Liver (tissue), 9 donors: ENCODE data around the gene NACAD. TPM values are rescaled to one million over a fixed set of nuclear protein-coding genes. Genes with fewer than 3 reads are reported as not detected.

Experiments
- DNase-seq: peaks from one replicate; pipeline ENCODE4 v3.0.0-alpha.2; 2017; ENCODE audit warnings: low spot score
- H3K27ac ChIP-seq, 2 donors: one replicate each; pipeline ENCODE4 v1.7.0; 2013; ENCODE audit warnings: inconsistent platforms in 2 of 2, low read length in 2 of 2, control low read depth in 1 of 2, low read depth in 1 of 2, mild to moderate bottlenecking in 1 of 2
- H3K27me3 ChIP-seq, 4 donors: one replicate each; pipeline versions ENCODE4 v1.6.1 to v1.7.0; 2013; ENCODE audit warnings: low read length in 3 of 4, inconsistent platforms in 1 of 4, mild to moderate bottlenecking in 1 of 4, moderate library complexity in 1 of 4; ENCODE audit not compliant: control insufficient read depth in 4 of 4, insufficient read depth in 4 of 4
- H3K36me3 ChIP-seq, 4 donors: one replicate each; pipeline versions ENCODE4 v1.6.1 to v1.7.0; 2013; ENCODE audit warnings: low read length in 3 of 4, mild to moderate bottlenecking in 3 of 4, low read depth in 1 of 4, moderate library complexity in 1 of 4; ENCODE audit not compliant: control insufficient read depth in 4 of 4, insufficient read depth in 3 of 4
- H3K4me1 ChIP-seq, 4 donors: one replicate each; pipeline versions ENCODE4 v1.6.1 to v1.7.0; 2013; ENCODE audit warnings: low read length in 3 of 4, mild to moderate bottlenecking in 3 of 4, moderate library complexity in 1 of 4; ENCODE audit not compliant: control insufficient read depth in 4 of 4, insufficient read depth in 4 of 4
- H3K4me3 ChIP-seq, 3 donors: one replicate each; pipeline versions ENCODE4 v1.6.1 to v1.7.0; 2013; ENCODE audit warnings: low read length in 3 of 3, control low read depth in 1 of 3, low read depth in 1 of 3, mild to moderate bottlenecking in 1 of 3
- H3K9ac ChIP-seq, 2 donors: one replicate each; pipeline ENCODE4 v1.7.0; 2013; ENCODE audit warnings: low read length in 2 of 2, mild to moderate bottlenecking in 2 of 2, moderate library complexity in 2 of 2, control low read depth in 1 of 2, low read depth in 1 of 2
- H3K9me3 ChIP-seq, 4 donors: one replicate each; pipeline versions ENCODE4 v1.6.1 to v1.7.0; 2013; ENCODE audit warnings: low read length in 3 of 4; ENCODE audit not compliant: control insufficient read depth in 4 of 4
- ATF3 ChIP-seq: IDR thresholded peaks from 2 replicates; pipeline ENCODE4 v1.6.1; 2016; ENCODE audit warnings: antibody characterized with exemption
- FOXA1 ChIP-seq: IDR thresholded peaks from 2 replicates; pipeline ENCODE4 v1.6.1; 2016; ENCODE audit warnings: antibody characterized with exemption
- GABPA ChIP-seq, 2 donors: IDR thresholded peaks in 1 of 2; conservative IDR thresholded peaks in 1 of 2; 2 replicates each; pipeline ENCODE4 v1.6.1; 2016; ENCODE audit warnings: antibody characterized with exemption in 2 of 2, mild to moderate bottlenecking in 1 of 2, moderate library complexity in 1 of 2
- HNF4A ChIP-seq, 2 donors: conservative IDR thresholded peaks; 2 replicates each; pipeline ENCODE4 v1.6.1; 2016; ENCODE audit warnings: antibody characterized with exemption in 2 of 2, mild to moderate bottlenecking in 2 of 2
- MAX ChIP-seq: IDR thresholded peaks from 2 replicates; pipeline ENCODE4 v1.6.1; 2016; ENCODE audit warnings: antibody characterized with exemption
- NR2F2 ChIP-seq: IDR thresholded peaks from 2 replicates; pipeline ENCODE4 v1.6.1; 2016; ENCODE audit warnings: antibody characterized with exemption
- REST ChIP-seq: IDR thresholded peaks from 2 replicates; pipeline ENCODE4 v1.6.1; 2016; ENCODE audit warnings: antibody characterized with exemption, mild to moderate bottlenecking
- SP1 ChIP-seq: IDR thresholded peaks from 2 replicates; pipeline ENCODE4 v1.6.1; 2018; ENCODE audit warnings: antibody characterized with exemption, mild to moderate bottlenecking
- YY1 ChIP-seq: IDR thresholded peaks from 2 replicates; pipeline ENCODE4 v1.6.1; 2016; ENCODE audit warnings: antibody characterized with exemption, mild to moderate bottlenecking
- ZBTB33 ChIP-seq: IDR thresholded peaks from 2 replicates; pipeline ENCODE4 v1.6.1; 2016; ENCODE audit warnings: antibody characterized with exemption
- WGBS: extraction: QIAGEN DNeasy Blood & Tissue Kit; methylation state at CpG from one replicate; pipeline ENCODE4 v1.1.7; 2013; 5-methylcytosine and 5-hydroxymethylcytosine counted together
- polyA plus RNA-seq, 2 donors: library from polyadenylated mRNA; stranded (reverse) in 1 of 2; unstranded in 1 of 2; fragments of 200-250 nt in 1 of 2; fragments of >200 nt in 1 of 2; fragmentation: Nextera tagmentation in 1 of 2; extraction: Ambion mirVana in 1 of 2; gene quantifications; one replicate each; pipeline versions ENCODE4 v1.2.1 to v1.2.3, GENCODE V29; 2013 to 2015
- total RNA-seq, 2 donors: library from RNA; depleted of rRNA; stranded (reverse); fragments of >200 nt; gene quantifications; one replicate each; pipeline ENCODE4 v1.2.3, GENCODE V29; 2014
- donor health status: healthy.
- donor health status: healthy.
- donor health status: healthy.
- donor health status: healthy.
- donor health status: healthy.

NACAD gene
- total and polyA plus RNA-seq, 4 donors, result 0.03 to 0.14 (median 0.09) TPM

- DNase-seq, result no peak
- H3K9me3 ChIP-seq, result no peaks in the 10 kb centered on the region
- H3K27ac ChIP-seq, result no peak overlapping the region
These were observed 16.4 kb downstream of the NACAD start for GRCh38 chr7:45072131-45073030.

GRCh38 chr7:45071528-45071927 lies 17.2 kb downstream of the NACAD start:
- Histone ChIP-seq H3K9ac (no peak overlapping the region), H3K36me3 (peaks cover 19 to 88% (median 62%) of the 10 kb centered on the region in 4 donors), H3K4me1 (no peaks in the 10 kb centered on the region), H3K9me3 (no peaks in the 10 kb centered on the region), H3K27ac (no peak overlapping the region), H3K4me3 (no peak overlapping the region), H3K27me3 (no peaks in the 10 kb centered on the region)
- TF ChIP-seq REST, result no peak
- 86% methylated on average over 3 of the region's 3 CpGs for WGBS
- no peak for DNase-seq

More at GRCh38 chr7:45072131-45073030, 16.4 kb downstream of the NACAD start:
- 94% methylated on average over 13 of the region's 13 CpGs for WGBS
- Histone ChIP-seq H3K36me3 (peaks cover 19 to 92% (median 63%) of the 10 kb centered on the region in 4 donors), H3K27me3 (no peaks in the 10 kb centered on the region), H3K4me3 (no peak overlapping the region), H3K4me1 (no peaks in the 10 kb centered on the region), H3K9ac (no peak overlapping the region)
- TF ChIP-seq NR2F2 (no peak), FOXA1 (no peak), ATF3 (no peak), ZBTB33 (no peak)

- Histone ChIP-seq H3K27me3 (no peaks in the 10 kb centered on the region), H3K9me3 (no peaks in the 10 kb centered on the region), H3K36me3 (peaks cover 17 to 85% (median 58%) of the 10 kb centered on the region in 4 donors), H3K4me1 (no peaks in the 10 kb centered on the region), H3K4me3 (no peak overlapping the region), H3K9ac (no peak overlapping the region), H3K27ac (no peak overlapping the region)
- 93% methylated on average over 1 of the region's 1 CpG for WGBS
- DNase-seq, result no peak
- no peak for TF ChIP-seq HNF4A (conservative IDR thresholded peaks at IDR 0.05)
- TF ChIP-seq MAX, result no peak
- TF ChIP-seq ATF3, result no peak
- TF ChIP-seq FOXA1, result no peak
- TF ChIP-seq ZBTB33, result no peak
- no peak for TF ChIP-seq YY1
- no peak for TF ChIP-seq GABPA (IDR thresholded peaks at IDR 0.05 in 1 of 2, conservative IDR thresholded peaks at IDR 0.05 in 1 of 2)
- TF ChIP-seq SP1, result no peak
These were observed 18.5 kb downstream of the NACAD start for GRCh38 chr7:45070254-45070642.
